Fibroblast of pulmonary artery (primary cell): ENCODE data around the gene PTPRM.
A peak's percentile ranks its signal among the peaks of the same experiment; 100 is the strongest.

Experiments
- DNase-seq: peaks from one replicate; pipeline ENCODE4 v3.0.0-alpha.2; 2010; ENCODE audit warnings: low read depth
- H3K4me3 ChIP-seq: replicated peaks from 2 replicates; pipeline ENCODE4 v1.5.1; 2011; ENCODE audit warnings: low read depth, mild to moderate bottlenecking, control low read depth, low read length, moderate library complexity
- TF ChIP-seq, protein P1 (sequence below): IDR thresholded peaks from 2 replicates; pipeline ENCODE4 v1.5.1; 2011; ENCODE audit warnings: mild to moderate bottlenecking, control low read depth, low read length, inconsistent platforms; ENCODE audit errors: missing control alignments

The PTPRM gene

GRCh38 chr18:7926526-7926925 is 359.4 kb downstream of the PTPRM start:
- H3K4me3 ChIP-seq: no peak overlapping the region
- no peak for DNase-seq
- TF ChIP-seq, protein P1, sequence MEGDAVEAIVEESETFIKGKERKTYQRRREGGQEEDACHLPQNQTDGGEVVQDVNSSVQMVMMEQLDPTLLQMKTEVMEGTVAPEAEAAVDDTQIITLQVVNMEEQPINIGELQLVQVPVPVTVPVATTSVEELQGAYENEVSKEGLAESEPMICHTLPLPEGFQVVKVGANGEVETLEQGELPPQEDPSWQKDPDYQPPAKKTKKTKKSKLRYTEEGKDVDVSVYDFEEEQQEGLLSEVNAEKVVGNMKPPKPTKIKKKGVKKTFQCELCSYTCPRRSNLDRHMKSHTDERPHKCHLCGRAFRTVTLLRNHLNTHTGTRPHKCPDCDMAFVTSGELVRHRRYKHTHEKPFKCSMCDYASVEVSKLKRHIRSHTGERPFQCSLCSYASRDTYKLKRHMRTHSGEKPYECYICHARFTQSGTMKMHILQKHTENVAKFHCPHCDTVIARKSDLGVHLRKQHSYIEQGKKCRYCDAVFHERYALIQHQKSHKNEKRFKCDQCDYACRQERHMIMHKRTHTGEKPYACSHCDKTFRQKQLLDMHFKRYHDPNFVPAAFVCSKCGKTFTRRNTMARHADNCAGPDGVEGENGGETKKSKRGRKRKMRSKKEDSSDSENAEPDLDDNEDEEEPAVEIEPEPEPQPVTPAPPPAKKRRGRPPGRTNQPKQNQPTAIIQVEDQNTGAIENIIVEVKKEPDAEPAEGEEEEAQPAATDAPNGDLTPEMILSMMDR: peak; percentile 20

DNA sequence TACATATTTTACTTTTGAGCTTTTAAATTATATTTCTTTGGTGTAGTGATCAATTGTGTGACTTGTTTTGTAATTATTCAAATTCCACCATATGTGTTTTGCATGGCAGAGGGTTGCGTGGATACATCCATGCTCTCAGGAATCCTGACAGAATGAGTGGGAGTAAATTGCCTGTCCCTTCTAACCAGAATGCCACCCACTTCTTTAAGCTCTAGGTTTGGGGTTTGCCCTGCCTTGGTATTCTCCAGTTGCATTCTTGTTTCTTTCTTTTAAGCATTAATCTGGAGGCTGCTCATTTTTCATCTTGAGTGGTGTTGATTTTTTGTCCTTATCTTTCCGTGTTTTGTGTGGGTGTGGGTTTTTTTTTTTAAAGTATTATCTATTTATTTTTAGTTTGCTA is 360.0 kb downstream of the PTPRM start:
- no peak for DNase-seq
- no peak overlapping the region for H3K4me3 ChIP-seq
- TF ChIP-seq, protein P1: no peak

DNA sequence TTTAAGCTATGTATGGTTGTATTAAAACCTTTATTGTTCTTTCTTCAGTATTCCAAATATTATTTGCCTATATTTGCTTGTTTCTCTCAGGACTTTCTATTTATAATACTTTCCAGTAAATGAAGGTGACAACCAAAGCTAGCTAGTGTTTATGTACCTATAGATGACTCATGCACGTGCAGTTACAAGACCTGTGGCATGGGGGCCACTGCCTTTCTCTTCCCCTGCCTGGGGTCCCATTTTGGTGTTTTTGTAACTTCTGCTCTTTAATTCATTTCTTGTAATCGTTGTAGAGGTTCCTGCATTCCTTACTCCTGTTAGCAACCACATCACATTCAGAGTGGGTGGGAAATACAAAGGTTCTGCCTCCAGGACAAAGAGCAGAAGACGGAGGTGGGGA is 364.6 kb downstream of the PTPRM start:
- DNase-seq: no peak
- no peak overlapping the region for H3K4me3 ChIP-seq
- TF ChIP-seq, protein P1: no peak

- no peak overlapping the region for H3K4me3 ChIP-seq
- TF ChIP-seq, protein P1: no peak
- DNase-seq: no peak
These were observed 370.2 kb downstream of the PTPRM start for GRCh38 chr18:7937268-7937667.

- DNase-seq: no peak
- TF ChIP-seq, protein P1: no peak
- H3K4me3 ChIP-seq: no peak overlapping the region
These were observed 372.4 kb downstream of the PTPRM start for GRCh38 chr18:7939521-7939920.

DNA sequence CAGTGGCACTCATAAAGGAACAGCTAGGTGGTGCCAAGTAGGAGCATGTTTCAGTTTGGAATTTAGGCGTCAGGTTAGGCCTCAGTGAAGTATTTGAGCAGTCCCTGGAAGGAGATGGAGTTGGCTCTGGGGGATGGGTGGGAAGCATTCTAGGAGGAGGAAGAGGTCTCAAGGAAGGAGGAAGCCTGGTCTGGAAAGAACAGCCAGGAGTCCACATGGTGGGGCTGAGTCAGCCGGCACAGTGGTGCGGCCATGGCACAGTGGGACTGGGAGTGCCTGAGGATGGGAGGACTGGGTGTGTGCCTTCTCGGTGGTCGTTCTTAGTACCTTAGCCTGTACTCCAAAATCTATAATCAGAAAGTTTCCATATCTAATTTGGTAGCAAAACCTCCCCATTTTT is 373.3 kb downstream of the PTPRM start:
- DNase-seq: no peak
- H3K4me3 ChIP-seq: no peak overlapping the region
- TF ChIP-seq, protein P1: no peak

- H3K4me3 ChIP-seq: no peak overlapping the region
- no peak for DNase-seq
- TF ChIP-seq, protein P1: no peak
These were observed 373.9 kb downstream of the PTPRM start for GRCh38 chr18:7940971-7941370.
